Measurements from ENCODE around the gene GHITM. TPM values are rescaled to one million over a fixed set of nuclear protein-coding genes. Genes with fewer than 3 reads are reported as not detected.

GHITM gene
- total RNA-seq, 4 donors from 2014 or later: 110 to 165 (median 149) TPM

- no peak for DNase-seq (ENCODE audit: low spot score)
- ATAC-seq (ENCODE audit: low FRiP score): no peak
- TF ChIP-seq, protein P1, sequence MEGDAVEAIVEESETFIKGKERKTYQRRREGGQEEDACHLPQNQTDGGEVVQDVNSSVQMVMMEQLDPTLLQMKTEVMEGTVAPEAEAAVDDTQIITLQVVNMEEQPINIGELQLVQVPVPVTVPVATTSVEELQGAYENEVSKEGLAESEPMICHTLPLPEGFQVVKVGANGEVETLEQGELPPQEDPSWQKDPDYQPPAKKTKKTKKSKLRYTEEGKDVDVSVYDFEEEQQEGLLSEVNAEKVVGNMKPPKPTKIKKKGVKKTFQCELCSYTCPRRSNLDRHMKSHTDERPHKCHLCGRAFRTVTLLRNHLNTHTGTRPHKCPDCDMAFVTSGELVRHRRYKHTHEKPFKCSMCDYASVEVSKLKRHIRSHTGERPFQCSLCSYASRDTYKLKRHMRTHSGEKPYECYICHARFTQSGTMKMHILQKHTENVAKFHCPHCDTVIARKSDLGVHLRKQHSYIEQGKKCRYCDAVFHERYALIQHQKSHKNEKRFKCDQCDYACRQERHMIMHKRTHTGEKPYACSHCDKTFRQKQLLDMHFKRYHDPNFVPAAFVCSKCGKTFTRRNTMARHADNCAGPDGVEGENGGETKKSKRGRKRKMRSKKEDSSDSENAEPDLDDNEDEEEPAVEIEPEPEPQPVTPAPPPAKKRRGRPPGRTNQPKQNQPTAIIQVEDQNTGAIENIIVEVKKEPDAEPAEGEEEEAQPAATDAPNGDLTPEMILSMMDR (IDR thresholded peaks at IDR 0.05): no peak
Measured at GRCh38 chr10:84190621-84191020, 51.3 kb downstream of the GHITM start.

DNA sequence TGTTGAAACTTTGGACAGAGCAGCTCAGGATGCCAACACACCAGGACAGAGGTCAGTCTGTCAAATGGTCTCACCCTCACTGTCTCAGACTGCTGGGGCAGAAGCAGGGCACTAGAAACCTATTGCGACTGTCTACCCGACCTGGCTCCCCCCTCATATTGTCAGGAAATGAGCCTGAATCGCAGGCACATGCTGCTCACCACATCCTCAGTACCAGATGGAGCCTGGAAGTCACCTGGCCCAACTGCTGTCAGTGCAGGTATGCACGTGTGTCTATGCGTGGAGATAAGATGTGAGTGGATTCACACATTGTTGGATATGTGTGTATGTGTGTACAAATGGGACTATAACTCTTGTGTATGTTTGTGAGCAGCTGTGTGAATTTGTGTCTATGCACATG lies 51.8 kb downstream of the GHITM start:
- DNase-seq (ENCODE audit: low spot score) (no peak), ATAC-seq (ENCODE audit: low FRiP score) (no peak)
- TF ChIP-seq, protein P1 (IDR thresholded peaks at IDR 0.05): no peak

DNA sequence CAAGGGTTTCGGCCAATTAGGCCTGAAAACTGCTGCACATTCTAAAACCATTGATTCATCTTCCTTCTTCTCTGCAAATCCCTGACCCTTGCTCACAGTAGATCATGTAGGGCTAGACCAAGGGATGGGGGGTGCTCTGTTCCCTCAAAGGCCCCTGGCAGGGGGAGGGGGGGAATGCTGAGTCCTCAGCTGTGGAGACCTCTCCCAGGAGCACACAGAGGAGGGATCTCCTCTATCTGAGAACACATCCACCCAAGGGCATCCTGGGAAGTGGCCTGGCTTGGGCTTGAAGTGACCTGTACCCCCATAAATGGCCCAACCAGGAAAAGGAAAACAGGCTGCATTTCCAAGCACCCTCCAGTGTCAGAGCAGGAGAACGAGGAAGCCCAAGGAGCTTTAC lies 54.0 kb downstream of the GHITM start:
- no peak for DNase-seq (ENCODE audit: low spot score)
- TF ChIP-seq, protein P1 (IDR thresholded peaks at IDR 0.05): no peak
- ATAC-seq (ENCODE audit: low FRiP score): no peak

DNA sequence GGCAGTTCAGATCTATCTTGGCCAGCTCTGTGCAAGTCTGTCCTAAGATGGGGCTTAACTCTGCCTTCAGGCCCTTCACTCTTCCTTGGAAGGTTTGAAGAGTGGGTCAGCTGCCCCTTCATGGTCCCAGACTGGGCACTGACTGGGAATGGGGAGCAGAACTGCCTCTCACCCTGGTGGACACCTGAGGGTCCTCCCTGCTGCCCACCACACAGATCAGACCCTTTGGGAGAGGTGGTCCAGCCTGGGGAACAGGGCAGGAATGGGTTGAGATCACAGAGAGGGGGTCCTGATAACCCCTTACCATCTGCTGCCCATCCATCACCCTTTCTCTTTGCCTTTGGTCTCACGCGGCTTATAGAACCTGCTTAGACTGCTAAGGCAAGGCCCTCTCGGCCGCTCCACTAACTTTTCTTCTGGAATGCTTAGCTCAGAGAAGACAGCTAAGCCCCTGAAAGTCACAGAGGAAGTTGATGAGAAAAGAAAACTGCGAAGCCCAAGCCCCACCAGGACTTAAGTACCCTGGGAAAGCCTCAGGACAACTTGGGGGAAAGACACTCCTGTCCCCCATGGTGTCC lies 54.6 kb downstream of the GHITM start:
- TF ChIP-seq, protein P1 (IDR thresholded peaks at IDR 0.05): no peak
- ATAC-seq (ENCODE audit: low FRiP score) (no peak), DNase-seq (ENCODE audit: low spot score) (no peak)

GRCh38 chr10:84194424-84195043 lies 55.2 kb downstream of the GHITM start, which contains the start of gene CDHR1:
CDHR1 (plus strand) TSS chr10:84194537; CDS start chr10:84194761, 224 bp downstream.
- ATAC-seq (ENCODE audit: low FRiP score) (no peak), DNase-seq (ENCODE audit: low spot score) (no peak)
- TF ChIP-seq, protein P1 (IDR thresholded peaks at IDR 0.05): no peak

GRCh38 chr10:84195044-84195830 lies 55.9 kb downstream of the GHITM start:
- ATAC-seq (ENCODE audit: low FRiP score): no peak
- TF ChIP-seq, protein P1 (IDR thresholded peaks at IDR 0.05): no peak
- no peak for DNase-seq (ENCODE audit: low spot score)
